HEK293T (cell line): ENCODE measurements around the gene HSFX2.
A peak's percentile ranks its signal among the peaks of the same experiment; 100 is the strongest.
"Not testable (repeated sequence)": the region's sequence is repeated elsewhere in the genome, so short reads cannot be mapped to it uniquely, and the experiment has no call there.

Experiments
- CTCF ChIA-PET: fragments of 350-600 bp; formaldehyde crosslinking; extraction: SDS; loops from one replicate; lab custom pipeline; 2021; ENCODE audit warnings: antibody characterized with exemption, inconsistent platforms; lab: Yijun Ruan, JAX
- POLR2A ChIA-PET: fragments of 350-600 bp; formaldehyde crosslinking; extraction: SDS; loops from one replicate; lab custom pipeline; 2020; ENCODE audit warnings: antibody characterized with exemption, inconsistent platforms; lab: Yijun Ruan, JAX
- DNase-seq: peaks from one replicate; pipeline ENCODE4 v3.0.0; 2012; ENCODE audit warnings: mixed read lengths; ENCODE audit errors: extremely low spot score
- ARNT ChIP-seq: fragments of 450-650 bp; IDR thresholded peaks from 2 replicates; pipeline ENCODE4 v1.6.1; 2017; ENCODE audit warnings: mild to moderate bottlenecking
- BHLHE40 ChIP-seq: fragments of 450-650 bp; IDR thresholded peaks from 2 replicates; pipeline ENCODE4 v1.6.1; 2016; ENCODE audit warnings: mild to moderate bottlenecking, moderate library complexity, borderline replicate concordance
- CTBP1 ChIP-seq: fragments of 450-650 bp; IDR thresholded peaks from 2 replicates; pipeline ENCODE4 v1.6.1; 2016; ENCODE audit warnings: borderline replicate concordance
- ELF4 ChIP-seq: fragments of 450-650 bp; IDR thresholded peaks from 2 replicates; pipeline ENCODE4 v1.6.1; 2017; ENCODE audit warnings: antibody characterized with exemption
- FOXA1 ChIP-seq: fragments of 450-650 bp; IDR thresholded peaks from 2 replicates; pipeline ENCODE4 v1.6.1; 2016; ENCODE audit warnings: mild to moderate bottlenecking
- FOXK2 ChIP-seq: fragments of 450-650 bp; IDR thresholded peaks from 2 replicates; pipeline ENCODE4 v1.6.1; 2016; ENCODE audit warnings: mild to moderate bottlenecking
- FOXM1 ChIP-seq: fragments of 450-650 bp; IDR thresholded peaks from 2 replicates; pipeline ENCODE4 v1.6.1; 2017; ENCODE audit warnings: mild to moderate bottlenecking, borderline replicate concordance
- HDGF ChIP-seq: fragments of 450-650 bp; IDR thresholded peaks from 2 replicates; pipeline ENCODE4 v1.6.1; 2017; ENCODE audit warnings: antibody characterized with exemption, borderline replicate concordance
- L3MBTL2 ChIP-seq: fragments of 450-650 bp; conservative IDR thresholded peaks from 2 replicates; pipeline ENCODE4 v1.6.1; 2016; ENCODE audit warnings: mild to moderate bottlenecking
- LEF1 ChIP-seq: fragments of 450-650 bp; IDR thresholded peaks from 2 replicates; pipeline ENCODE4 v1.6.1; 2017; ENCODE audit warnings: mild to moderate bottlenecking, borderline replicate concordance
- NFRKB ChIP-seq: fragments of 450-650 bp; IDR thresholded peaks from 2 replicates; pipeline ENCODE4 v1.6.1; 2016; ENCODE audit warnings: mild to moderate bottlenecking, moderate library complexity
- SP1 ChIP-seq: fragments of 450-650 bp; IDR thresholded peaks from 2 replicates; pipeline ENCODE4 v1.6.1; 2017
- SUZ12 ChIP-seq: fragments of 450-650 bp; IDR thresholded peaks from 2 replicates; pipeline ENCODE4 v1.6.1; 2016; ENCODE audit warnings: mild to moderate bottlenecking
- TARDBP ChIP-seq: fragments of 450-650 bp; IDR thresholded peaks from 2 replicates; pipeline ENCODE4 v1.6.1; 2016
- ZNF384 ChIP-seq: fragments of 450-650 bp; IDR thresholded peaks from 2 replicates; pipeline ENCODE4 v1.6.1; 2016
- TF ChIP-seq, protein P1 (sequence below): fragments of 450-650 bp; IDR thresholded peaks from 2 replicates; pipeline ENCODE4 v1.6.1; 2016

HSFX2 gene

DNA sequence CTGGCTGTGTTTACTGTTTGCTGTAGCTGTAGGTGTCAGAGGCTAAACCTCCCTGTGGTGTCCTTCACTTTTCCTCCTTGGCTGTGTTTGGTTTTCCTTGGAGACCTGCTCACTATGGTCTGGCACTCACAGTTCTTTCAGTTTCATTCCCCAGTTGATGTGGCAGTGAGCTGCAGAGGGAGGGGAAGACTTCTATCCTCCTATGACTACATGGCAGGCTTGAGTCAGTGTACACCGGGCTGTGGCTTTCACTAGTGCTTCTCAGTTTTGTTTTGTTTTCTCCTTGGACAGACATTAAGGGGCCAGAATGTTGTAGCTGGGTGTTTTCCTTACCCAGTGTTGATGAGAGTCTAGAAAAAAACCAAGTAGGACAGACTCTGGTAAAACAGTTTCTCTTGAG is 21.7 kb downstream of the HSFX2 start:
- POLR2A ChIA-PET, DNase-seq, CTCF ChIA-PET: not testable (repeated sequence)

DNA sequence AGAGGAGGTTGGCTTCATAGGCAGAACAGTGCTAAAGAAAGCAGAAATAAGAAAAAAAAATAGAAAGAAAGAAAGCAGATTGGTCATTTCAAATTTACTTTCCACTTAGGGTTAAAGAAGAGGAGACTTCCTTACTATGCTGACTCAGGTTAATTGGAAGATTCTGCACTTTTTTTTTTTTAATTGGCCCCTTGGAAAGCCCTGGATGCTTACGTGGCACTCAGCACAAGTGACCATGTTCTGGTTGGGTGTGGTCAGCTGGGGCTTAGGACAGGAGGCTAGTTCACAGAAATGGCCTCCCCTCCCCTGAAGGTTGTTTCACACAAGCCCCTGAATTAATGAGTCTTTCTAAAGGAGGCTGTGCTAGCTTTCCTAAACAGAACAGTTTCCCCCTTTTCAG is 22.4 kb downstream of the HSFX2 start:
- DNase-seq: no peak
- no peak for TF ChIP-seq FOXA1
- no peak for TF ChIP-seq FOXK2
- no peak for TF ChIP-seq ARNT
- TF ChIP-seq LEF1: no peak
- TF ChIP-seq L3MBTL2: no peak
- ChIA-PET CTCF (no interaction called here), POLR2A (no interaction called here)

DNA sequence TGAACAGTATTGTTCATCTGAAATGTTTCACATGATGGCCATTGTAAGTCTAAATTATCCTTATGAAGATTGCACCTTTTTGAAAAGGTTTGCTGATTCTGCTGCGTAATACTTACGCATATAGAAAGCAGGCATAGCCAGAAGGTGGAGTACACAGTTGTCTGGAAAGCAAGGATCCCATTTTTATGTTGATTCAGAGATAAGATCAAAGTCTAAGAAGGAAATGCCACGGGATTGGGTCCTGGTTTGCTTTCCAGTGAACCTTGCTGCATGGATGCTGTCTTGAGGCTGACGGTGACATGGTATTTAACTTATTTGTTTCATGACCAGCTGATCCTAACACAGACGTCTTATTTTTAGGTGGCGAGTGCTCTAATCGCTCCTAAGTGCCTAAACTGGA is 23.3 kb downstream of the HSFX2 start:
- ChIA-PET POLR2A (no interaction called here), CTCF (interaction anchor here (0.6 kb wide), 1 partner anchor 707 kb away, joined by 3 read pairs; no protein-coding TSS in a partner anchor)
- no peak for DNase-seq
- TF ChIP-seq FOXM1 (no peak), CTBP1 (no peak), FOXA1 (no peak), ARNT (no peak), FOXK2 (no peak), ELF4 (no peak), TARDBP (no peak), SUZ12 (no peak), NFRKB (no peak), HDGF (no peak), LEF1 (no peak), ZNF384 (no peak), SP1 (no peak), BHLHE40 (no peak), L3MBTL2 (no peak)
- TF ChIP-seq, protein P1, sequence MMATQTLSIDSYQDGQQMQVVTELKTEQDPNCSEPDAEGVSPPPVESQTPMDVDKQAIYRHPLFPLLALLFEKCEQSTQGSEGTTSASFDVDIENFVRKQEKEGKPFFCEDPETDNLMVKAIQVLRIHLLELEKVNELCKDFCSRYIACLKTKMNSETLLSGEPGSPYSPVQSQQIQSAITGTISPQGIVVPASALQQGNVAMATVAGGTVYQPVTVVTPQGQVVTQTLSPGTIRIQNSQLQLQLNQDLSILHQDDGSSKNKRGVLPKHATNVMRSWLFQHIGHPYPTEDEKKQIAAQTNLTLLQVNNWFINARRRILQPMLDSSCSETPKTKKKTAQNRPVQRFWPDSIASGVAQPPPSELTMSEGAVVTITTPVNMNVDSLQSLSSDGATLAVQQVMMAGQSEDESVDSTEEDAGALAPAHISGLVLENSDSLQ: no peak

DNA sequence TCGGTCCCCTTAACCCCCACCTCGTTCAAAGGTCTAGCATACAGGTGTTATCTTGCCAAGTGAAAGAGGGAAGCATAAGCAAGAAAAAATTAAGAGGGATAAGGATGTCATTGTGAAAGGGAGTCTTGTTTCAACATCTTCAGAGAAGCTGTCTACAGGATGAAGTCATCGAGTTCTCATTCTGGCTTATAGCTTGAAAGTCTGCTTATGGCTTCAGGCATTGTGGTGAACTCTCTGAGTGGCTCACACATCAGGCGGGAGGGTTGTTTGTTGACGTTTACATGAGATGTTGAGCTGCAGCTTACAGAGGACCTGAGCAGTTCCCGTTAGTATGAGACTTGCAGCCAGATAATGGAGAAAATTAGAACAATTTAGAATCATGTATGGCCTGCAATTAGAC is 24.4 kb downstream of the HSFX2 start:
- DNase-seq: peak; percentile 48
- CTCF ChIA-PET: no interaction called here
- TF ChIP-seq, protein P1: no peak
- TF ChIP-seq HDGF (no peak), L3MBTL2 (no peak), LEF1 (no peak), NFRKB (no peak), SUZ12 (no peak)
- POLR2A ChIA-PET: interaction anchor here (0.9 kb wide), 1 partner anchor 30 kb away, joined by 3 read pairs; the partner anchor contains the start of gene EOLA1

DNA sequence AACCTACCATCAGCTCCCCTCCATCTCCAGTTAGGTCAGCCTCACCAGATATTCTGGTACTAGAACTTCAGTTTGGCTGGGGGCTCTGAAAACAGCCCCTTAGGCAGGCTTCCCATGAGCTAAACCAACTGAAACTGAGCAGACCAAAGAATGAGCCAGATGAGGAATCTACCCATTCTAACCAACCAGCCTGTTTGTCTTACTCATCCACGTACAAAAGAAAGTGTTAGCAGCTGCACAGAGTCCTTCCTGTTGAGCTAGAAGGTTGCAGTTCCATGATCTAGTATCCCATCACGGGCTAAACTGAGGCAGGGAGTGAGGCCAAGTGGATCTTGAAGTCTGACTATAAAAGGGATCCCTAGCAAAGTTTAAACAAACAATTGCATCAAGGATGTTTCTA is 25.3 kb downstream of the HSFX2 start:
- ChIA-PET POLR2A (no interaction called here), CTCF (interaction anchor here (0.6 kb wide), 1 partner anchor 58 kb away, joined by 4 read pairs; no protein-coding TSS in a partner anchor)
- no peak for DNase-seq
- no peak for TF ChIP-seq FOXK2

DNA sequence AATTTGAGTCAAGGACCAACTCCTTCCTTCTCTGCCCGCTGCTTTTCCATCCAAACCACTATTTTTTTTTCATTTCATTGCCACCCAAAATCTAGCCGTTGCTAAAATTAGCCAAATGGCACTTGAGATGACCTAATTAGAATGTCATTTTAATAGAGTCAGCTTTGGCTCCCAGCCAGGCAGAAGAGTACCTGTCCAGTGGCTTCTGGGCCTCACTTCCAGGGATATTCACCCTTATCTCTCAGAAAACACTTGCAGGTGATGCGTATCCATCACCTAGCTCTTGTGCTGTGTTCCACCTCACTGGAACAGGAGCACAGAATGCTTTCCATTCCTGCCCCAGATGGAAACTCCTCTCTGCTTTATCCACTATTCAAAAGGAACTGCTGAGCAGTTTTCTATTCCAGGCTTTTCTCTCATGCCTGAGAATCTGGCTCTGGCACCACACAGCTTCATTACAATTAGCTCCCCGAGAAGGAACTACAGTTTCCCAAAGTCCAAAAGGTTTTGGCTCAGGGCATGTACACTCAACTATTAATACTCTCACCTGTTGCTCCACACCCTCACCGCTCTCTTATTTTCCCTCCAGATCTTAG is 26.3 kb downstream of the HSFX2 start:
- ChIA-PET CTCF (no interaction called here), POLR2A (no interaction called here)
- DNase-seq: no peak
- TF ChIP-seq FOXK2 (no peak), HDGF (no peak), CTBP1 (no peak), ZNF384 (no peak), FOXM1 (no peak), FOXA1 (no peak), NFRKB (no peak), LEF1 (no peak), TARDBP (no peak), BHLHE40 (no peak), SUZ12 (no peak), ARNT (no peak), L3MBTL2 (no peak)
- TF ChIP-seq, protein P1: no peak

DNA sequence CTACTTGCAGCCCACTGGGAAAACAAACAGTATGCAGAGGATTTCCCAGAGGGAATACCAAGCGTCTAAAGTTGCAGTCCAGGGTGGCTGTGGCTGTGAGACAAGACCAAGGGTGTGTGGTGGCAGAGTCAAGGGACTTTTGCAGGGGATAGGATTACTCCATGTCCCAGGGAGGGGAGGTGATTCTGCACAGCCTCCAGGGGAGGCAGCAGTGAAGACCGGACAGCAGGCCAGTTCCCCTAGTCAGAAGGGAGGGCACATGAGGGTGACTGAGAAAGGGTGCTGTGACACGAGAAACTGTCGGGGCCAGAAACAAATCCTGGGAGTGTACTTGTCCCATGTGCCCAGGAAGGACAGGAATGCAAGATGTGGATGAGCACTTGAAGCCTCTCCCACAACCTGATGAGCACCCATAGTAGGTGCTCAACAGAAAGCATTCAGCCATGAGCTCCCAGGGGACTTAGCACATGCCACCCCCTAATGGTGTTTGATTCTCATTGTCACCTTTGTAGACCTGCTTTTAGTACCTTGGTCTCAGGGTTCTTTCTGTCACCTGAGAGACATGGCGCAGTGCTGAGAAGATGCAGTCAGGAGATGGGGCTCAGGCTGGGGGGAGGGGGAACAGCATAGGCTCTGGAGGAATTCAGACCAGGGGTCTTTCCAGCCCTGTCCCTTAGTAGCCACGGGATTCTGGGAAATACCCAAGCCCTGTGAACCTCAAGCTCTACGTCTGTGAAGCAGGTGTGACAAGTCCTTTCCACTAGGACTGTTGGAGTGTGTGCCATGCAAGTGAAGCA is 27.3 kb downstream of the HSFX2 start:
- no peak for TF ChIP-seq TARDBP
- no peak for TF ChIP-seq FOXA1
- TF ChIP-seq HDGF: no peak
- no peak for TF ChIP-seq NFRKB
- DNase-seq: no peak
- POLR2A ChIA-PET: no interaction called here
- CTCF ChIA-PET: no interaction called here
